ENCODE results near the gene CYSLTR2.
"Not testable (repeated sequence)": the region's sequence is repeated elsewhere in the genome, so short reads cannot be mapped to it uniquely, and the experiment has no call there.

The CYSLTR2 gene

GRCh38 chr13:48693998-48694397 is 40.3 kb downstream of the CYSLTR2 start:
- DNase-seq (ENCODE audit: low read depth): no peak

GRCh38 chr13:48695776-48696175 is 42.0 kb downstream of the CYSLTR2 start:
- no peak for DNase-seq (ENCODE audit: low read depth)

DNA sequence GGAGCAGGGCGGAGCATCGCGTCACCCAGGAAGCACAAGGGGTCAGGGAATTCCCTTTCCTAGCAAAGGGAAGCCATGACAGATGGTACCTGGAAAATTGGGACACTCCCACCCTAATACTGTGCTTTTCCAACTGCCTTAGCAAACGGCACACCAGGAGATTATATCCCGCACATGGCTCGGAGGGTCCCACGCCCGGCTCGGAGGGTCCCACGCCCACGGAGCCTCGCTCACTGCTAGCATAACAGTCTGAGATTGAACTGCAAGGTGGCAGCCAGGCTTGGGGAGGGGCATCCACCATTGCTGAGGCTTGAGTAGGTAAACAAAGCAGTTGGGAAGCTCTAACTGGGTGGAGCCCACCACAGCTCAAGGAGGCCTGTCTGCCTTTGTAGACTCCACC is 42.9 kb downstream of the CYSLTR2 start:
- DNase-seq (ENCODE audit: low read depth): not testable (repeated sequence)

- no peak for DNase-seq (ENCODE audit: low read depth)
Measured at GRCh38 chr13:48707405-48707804, 53.7 kb downstream of the CYSLTR2 start.

- no peak for DNase-seq (ENCODE audit: low read depth)
Measured at GRCh38 chr13:48708764-48709163, 55.0 kb downstream of the CYSLTR2 start.

- DNase-seq (ENCODE audit: low read depth): no peak
Measured at GRCh38 chr13:48709213-48709612, 55.5 kb downstream of the CYSLTR2 start.

- DNase-seq (ENCODE audit: low read depth): no peak
Measured at GRCh38 chr13:48710160-48710559, 56.4 kb downstream of the CYSLTR2 start.

- no peak for DNase-seq (ENCODE audit: low read depth)
Measured at GRCh38 chr13:48712141-48712540, 58.4 kb downstream of the CYSLTR2 start.

- no peak for DNase-seq (ENCODE audit: low read depth)
Measured at GRCh38 chr13:48715977-48716376, 62.2 kb downstream of the CYSLTR2 start.

DNA sequence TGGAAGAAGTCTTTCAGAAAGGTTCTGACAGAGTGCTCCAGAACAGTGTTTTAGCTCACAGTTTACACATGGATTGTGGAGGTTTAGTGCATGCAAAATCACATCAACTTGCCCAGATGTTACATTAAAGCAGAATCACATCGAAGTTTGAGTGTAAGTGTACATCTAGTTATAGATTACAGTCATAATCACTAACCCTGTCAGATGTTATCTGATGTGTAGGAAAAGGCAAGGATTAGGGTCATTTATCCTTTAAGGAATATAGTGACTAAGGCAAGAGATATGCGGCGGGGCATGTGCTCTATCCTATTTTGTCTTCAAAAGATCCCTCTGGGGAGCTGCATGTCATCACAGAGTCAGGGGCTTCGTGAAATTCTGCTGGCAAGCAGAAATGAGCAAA is 66.9 kb downstream of the CYSLTR2 start:
- DNase-seq (ENCODE audit: low read depth): no peak

- no peak for DNase-seq (ENCODE audit: low read depth)
Measured at GRCh38 chr13:48723168-48723567, 69.4 kb downstream of the CYSLTR2 start.

DNA sequence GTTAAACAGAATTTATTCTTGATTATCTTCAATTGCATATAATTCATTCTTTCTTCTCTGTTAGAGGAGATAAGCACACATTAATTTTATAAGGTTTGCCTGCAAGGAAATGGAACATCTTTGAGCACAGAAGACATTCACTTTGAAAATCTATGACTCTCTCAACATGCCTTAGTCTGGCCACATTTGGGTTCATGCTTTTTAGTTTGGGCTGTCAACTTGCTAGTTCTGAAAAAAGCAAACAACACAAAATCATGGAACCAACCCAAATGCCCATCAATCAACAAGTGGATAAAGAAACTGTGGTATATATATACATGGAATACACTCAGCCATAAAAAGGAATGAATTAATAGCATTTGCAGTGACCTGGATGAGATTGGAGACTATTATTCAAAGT is 71.5 kb downstream of the CYSLTR2 start:
- DNase-seq (ENCODE audit: low read depth): no peak

- no peak for DNase-seq (ENCODE audit: low read depth)
Measured at GRCh38 chr13:48726711-48727110, 73.0 kb downstream of the CYSLTR2 start.

DNA sequence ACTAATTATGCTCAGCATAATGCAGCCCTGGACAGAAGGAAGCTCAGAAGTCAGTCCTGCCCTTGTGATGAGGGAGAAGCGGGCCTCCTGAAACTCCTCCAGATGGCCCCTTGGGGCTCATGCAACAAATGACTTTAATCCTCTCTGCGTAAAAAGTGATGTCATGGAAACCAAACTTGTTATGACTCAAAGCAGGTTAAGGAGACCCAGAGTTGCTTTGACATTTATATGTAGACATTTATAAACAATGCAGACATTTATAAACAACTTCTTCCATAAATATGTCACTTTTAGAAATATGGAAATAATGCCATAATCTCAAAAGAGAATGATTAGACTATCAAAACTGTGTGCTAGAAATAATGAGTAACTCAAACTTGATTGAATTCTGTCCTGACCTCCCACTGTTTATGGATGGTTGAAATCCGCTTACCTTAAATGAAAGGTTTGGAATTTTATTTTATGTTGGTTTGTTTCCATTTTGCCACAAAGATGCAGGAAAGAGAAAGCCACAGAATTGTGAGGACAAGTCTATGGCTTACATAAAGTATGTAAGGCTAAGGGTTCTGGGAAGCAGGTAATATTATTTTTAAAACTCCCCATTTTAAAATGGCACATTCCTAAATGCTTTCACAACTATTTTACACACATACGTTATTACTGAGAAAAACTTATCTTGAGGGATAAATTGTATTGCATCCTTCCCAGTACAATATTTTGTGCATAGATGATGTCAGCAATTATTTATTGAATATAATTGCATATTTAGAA is 73.7 kb downstream of the CYSLTR2 start:
- DNase-seq (ENCODE audit: low read depth): no peak

DNA sequence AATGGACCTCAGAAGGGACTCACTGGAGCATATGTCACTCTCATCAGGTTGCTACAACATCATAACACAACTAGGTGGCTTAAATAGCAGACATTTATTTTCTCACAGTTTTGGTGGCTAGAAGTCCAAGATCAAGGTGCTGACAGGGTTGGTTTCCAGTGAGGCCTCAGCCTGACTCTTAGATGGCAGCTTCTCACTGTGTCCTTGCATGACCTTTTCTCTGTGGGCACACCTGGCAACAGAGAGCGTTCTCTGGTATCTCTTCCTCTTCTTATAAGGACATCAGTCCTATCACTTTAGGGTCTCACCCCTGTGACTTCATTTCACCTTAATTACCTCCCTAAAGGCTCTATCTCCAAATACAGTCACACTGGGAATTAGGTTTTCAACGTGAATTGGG is 74.5 kb downstream of the CYSLTR2 start:
- no peak for DNase-seq (ENCODE audit: low read depth)

- no peak for DNase-seq (ENCODE audit: low read depth)
Measured at GRCh38 chr13:48728876-48729275, 75.1 kb downstream of the CYSLTR2 start.

- DNase-seq (ENCODE audit: low read depth): no peak
Measured at GRCh38 chr13:48729856-48730255, 76.1 kb downstream of the CYSLTR2 start.

GRCh38 chr13:48731001-48731658 is 77.4 kb downstream of the CYSLTR2 start:
- DNase-seq (ENCODE audit: low read depth): no peak

GRCh38 chr13:48731957-48732569 is 78.3 kb downstream of the CYSLTR2 start:
- no peak for DNase-seq (ENCODE audit: low read depth)

DNA sequence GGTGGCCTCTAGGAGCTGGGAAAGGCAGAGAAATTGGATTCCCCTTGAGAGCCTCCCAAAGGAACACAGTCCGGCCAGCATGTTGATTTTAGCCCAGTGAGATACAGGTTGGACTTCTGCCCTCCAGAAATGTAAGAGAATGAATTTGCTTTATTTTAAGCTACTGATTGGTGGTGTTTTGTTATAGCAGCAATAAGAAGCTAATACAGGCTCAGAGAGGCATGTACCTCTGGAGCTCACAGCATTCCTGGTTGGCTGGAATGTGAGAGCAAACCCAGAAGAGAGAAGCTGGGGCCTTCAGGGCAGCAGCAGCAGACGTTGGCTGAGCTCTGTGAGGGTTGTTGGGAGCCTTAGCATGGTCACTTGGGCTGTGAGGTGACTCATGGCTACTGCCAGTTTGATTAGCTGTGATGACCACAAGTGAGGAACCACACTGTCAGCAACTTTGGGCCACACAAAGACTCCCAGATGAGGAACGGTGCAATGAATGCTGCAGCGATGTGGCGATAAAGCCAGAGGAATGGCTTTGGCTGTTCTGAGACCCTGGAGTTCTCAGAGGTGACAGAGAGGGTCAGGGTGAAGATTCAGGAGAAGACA is 80.1 kb downstream of the CYSLTR2 start:
- no peak for DNase-seq (ENCODE audit: low read depth)

DNA sequence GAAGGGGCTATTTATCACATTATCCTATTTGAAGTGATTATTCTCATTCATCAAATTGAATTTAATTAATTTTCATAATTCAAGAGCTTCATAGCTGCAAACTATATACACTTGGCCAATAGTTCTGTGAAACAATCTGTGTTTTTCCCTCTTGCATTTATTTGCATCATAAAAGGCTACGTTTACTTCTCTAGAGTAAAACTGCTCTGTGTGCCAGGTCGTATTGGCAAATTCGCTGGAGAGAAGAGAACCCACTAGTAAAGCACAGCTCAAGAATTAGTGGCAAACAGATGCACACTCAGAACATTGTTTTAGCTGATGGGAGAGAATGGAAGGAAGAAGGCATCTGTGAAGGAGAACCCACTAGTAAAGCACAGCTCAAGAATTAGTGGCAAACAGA is 81.8 kb downstream of the CYSLTR2 start:
- DNase-seq (ENCODE audit: low read depth): no peak

GRCh38 chr13:48737689-48738088 is 84.0 kb downstream of the CYSLTR2 start:
- no peak for DNase-seq (ENCODE audit: low read depth)

DNA sequence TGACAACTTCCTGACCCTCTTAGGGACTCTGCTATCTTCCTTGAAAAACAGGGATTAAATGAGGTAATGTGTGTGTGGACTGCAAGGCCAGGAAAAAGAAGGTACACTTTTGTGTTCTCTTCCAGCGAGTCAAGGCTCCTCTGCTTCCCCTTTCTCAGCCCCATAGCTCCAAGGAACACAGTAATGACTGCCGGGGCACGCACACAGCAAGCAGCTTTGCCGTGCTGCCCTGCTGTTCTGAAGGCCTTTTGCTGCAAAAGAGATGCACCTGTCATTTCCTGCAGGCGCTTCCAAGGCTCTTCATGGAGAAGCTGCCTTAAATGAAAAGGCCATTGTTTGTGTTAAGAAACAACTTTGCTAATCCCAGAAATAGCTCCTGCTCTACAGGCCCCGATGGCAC is 84.6 kb downstream of the CYSLTR2 start:
- no peak for DNase-seq (ENCODE audit: low read depth)

Data from GM04504 (cell line).